ENCODE data around the gene DOCK10. TPM values are rescaled to one million over a fixed set of nuclear protein-coding genes. Genes with fewer than 3 reads are reported as not detected.

Gene DOCK10
- total and polyA plus RNA-seq, 2 experiments from 2014 or later: 1.1 to 3.2 TPM

DNA sequence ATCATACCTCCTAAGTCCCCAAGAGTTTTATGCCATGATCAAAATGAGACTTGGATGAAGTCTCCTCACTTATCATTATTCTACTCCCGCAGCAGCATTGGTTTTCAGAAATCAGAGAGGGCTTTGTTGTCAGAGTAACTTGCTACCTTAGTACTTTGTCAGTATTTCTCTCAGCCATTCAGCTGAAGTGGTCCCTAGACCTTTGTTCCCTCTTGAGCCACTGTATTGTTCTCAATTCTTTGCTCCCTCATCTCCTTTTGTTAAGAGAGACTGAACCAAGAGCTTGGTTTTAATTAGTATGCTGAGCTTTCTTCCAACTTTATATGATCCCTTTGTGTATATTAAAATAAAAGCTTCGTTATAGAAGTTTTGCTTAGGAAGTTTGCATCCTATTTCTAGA lies 133.4 kb downstream of the DOCK10 start:
- WGBS (ENCODE audit: low lambda C conversion rate, missing lambda C conversion rate): 54% methylated on average over 2 of the region's 2 CpGs
- Histone ChIP-seq H3K36me3 (replicated peaks; ENCODE audit: insufficient read depth, low read depth) (no peaks in the 10 kb centered on the region), H3K4me3 (no peak overlapping the region), H3K27me3 (no peaks in the 10 kb centered on the region), H2AFZ (no peak overlapping the region), H3K9me3 (ENCODE audit: low read depth) (no peaks in the 10 kb centered on the region), H3K27ac (no peak overlapping the region), H3K9me2 (replicated peaks; ENCODE audit: insufficient read depth) (no peaks in the 10 kb centered on the region), H4K20me1 (ENCODE audit: insufficient read depth, poor library complexity, severe bottlenecking) (no peaks in the 10 kb centered on the region), H3K4me1 (ENCODE audit: insufficient read depth) (peaks cover 12% of the 10 kb centered on the region), H3K79me2 (no peaks in the 10 kb centered on the region), H3K4me2 (no peak overlapping the region)
- no peak for DNase-seq (ENCODE audit: low spot score)
- TF ChIP-seq, protein P1, sequence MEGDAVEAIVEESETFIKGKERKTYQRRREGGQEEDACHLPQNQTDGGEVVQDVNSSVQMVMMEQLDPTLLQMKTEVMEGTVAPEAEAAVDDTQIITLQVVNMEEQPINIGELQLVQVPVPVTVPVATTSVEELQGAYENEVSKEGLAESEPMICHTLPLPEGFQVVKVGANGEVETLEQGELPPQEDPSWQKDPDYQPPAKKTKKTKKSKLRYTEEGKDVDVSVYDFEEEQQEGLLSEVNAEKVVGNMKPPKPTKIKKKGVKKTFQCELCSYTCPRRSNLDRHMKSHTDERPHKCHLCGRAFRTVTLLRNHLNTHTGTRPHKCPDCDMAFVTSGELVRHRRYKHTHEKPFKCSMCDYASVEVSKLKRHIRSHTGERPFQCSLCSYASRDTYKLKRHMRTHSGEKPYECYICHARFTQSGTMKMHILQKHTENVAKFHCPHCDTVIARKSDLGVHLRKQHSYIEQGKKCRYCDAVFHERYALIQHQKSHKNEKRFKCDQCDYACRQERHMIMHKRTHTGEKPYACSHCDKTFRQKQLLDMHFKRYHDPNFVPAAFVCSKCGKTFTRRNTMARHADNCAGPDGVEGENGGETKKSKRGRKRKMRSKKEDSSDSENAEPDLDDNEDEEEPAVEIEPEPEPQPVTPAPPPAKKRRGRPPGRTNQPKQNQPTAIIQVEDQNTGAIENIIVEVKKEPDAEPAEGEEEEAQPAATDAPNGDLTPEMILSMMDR (IDR thresholded peaks at IDR 0.05; ENCODE audit: poor library complexity): no peak

DNA sequence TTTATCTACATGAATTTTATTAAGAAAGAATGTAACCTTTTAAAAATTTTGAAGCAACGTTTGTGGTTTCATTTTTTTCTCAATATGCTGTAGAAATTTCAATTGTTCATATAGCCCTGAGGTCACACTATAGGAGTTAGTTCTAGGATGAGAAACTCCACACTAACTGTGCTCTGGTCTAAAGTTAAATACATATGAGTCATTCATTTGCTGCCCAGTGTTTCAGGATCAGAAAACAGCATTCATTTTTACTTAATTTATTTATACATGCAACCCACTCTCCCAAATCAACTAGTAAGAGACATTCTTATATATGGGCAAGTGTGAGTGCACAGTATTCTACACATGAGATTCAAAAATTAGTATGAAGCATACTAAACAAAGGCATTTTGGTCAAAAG lies 137.9 kb downstream of the DOCK10 start:
- WGBS (ENCODE audit: low lambda C conversion rate, missing lambda C conversion rate): 47% methylated on average over 1 of the region's 1 CpG
- H3K4me2 ChIP-seq: no peak overlapping the region
- no peak for DNase-seq (ENCODE audit: low spot score)
- no peaks in the 10 kb centered on the region for H3K36me3 ChIP-seq (replicated peaks; ENCODE audit: insufficient read depth, low read depth)
- H3K4me3 ChIP-seq: no peak overlapping the region
- H3K27me3 ChIP-seq: no peaks in the 10 kb centered on the region
- H3K79me2 ChIP-seq: no peaks in the 10 kb centered on the region
- H4K20me1 ChIP-seq (ENCODE audit: insufficient read depth, poor library complexity, severe bottlenecking): no peaks in the 10 kb centered on the region
- H3K9me3 ChIP-seq (ENCODE audit: low read depth): no peaks in the 10 kb centered on the region
- no peak overlapping the region for H3K27ac ChIP-seq
- H3K4me1 ChIP-seq (ENCODE audit: insufficient read depth): peaks cover 1% of the 10 kb centered on the region
- no peak overlapping the region for H2AFZ ChIP-seq
- no peaks in the 10 kb centered on the region for H3K9me2 ChIP-seq (replicated peaks; ENCODE audit: insufficient read depth)
- TF ChIP-seq, protein P1 (IDR thresholded peaks at IDR 0.05; ENCODE audit: poor library complexity): no peak
- TF ChIP-seq EZH2 (IDR thresholded peaks at IDR 0.05; ENCODE audit: borderline replicate concordance): no peak
- no peak for TF ChIP-seq EZH2phosphoT487 (IDR thresholded peaks at IDR 0.05; ENCODE audit: low read depth, severe bottlenecking, unreplicated experiment)

DNA sequence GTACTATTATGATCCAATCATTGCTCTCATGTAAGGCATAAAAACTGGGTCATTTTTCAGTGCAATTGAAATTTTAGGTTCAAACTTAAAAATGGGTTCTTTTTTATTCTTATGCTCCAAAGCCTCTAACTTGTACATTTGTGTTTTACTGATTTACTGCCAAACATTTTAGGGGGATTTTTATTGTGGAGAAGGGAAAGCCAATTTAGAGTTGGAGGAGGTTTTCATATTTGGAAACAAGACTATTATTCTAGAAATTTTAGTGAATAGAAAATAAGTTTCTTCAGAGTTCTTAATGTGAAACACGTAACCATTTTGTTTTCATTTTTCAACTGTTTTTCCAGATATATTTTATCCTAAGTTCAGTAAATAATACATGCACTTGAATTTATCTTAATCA lies 138.6 kb downstream of the DOCK10 start:
- Histone ChIP-seq H4K20me1 (ENCODE audit: insufficient read depth, poor library complexity, severe bottlenecking) (no peaks in the 10 kb centered on the region), H3K27ac (no peak overlapping the region), H3K9me2 (replicated peaks; ENCODE audit: insufficient read depth) (no peaks in the 10 kb centered on the region), H3K36me3 (replicated peaks; ENCODE audit: insufficient read depth, low read depth) (no peaks in the 10 kb centered on the region), H3K27me3 (no peaks in the 10 kb centered on the region), H3K79me2 (no peaks in the 10 kb centered on the region), H3K4me3 (no peak overlapping the region), H3K4me1 (ENCODE audit: insufficient read depth) (no peaks in the 10 kb centered on the region), H3K9me3 (ENCODE audit: low read depth) (no peaks in the 10 kb centered on the region), H3K4me2 (no peak overlapping the region), H2AFZ (no peak overlapping the region)
- WGBS (ENCODE audit: low lambda C conversion rate, missing lambda C conversion rate): 97% methylated on average over 1 of the region's 1 CpG
- no peak for DNase-seq (ENCODE audit: low spot score)
- TF ChIP-seq EZH2phosphoT487 (IDR thresholded peaks at IDR 0.05; ENCODE audit: low read depth, severe bottlenecking, unreplicated experiment) (no peak), EZH2 (IDR thresholded peaks at IDR 0.05; ENCODE audit: borderline replicate concordance) (no peak)
- TF ChIP-seq, protein P1 (IDR thresholded peaks at IDR 0.05; ENCODE audit: poor library complexity): no peak

DNA sequence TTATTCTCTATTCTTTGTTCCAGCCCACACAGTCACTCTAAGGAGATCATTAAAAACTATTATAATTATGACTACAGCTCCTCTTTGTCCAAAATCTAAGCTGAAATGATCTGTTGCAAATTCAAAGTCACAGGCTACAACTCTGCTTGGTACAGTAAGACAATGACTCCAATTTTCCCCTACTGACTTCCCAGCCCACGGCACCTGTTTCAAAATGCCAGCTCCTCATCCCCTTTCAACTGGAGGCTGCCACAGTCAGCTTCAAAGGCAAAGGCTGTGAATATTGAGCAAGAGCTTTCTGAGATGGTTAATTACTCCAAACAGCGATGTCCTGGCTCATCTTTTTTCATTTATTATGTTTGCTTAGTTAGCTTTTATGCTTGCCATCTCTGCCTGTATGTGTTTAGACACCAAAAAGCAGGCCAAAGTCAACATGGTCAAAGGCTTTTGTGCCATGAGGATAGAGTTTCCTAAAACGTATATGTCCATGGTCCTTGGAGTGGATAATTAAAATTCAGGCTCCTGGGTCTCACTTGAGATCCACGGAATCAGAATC lies 141.1 kb downstream of the DOCK10 start:
- Histone ChIP-seq H4K20me1 (ENCODE audit: insufficient read depth, poor library complexity, severe bottlenecking) (no peaks in the 10 kb centered on the region), H3K27me3 (no peaks in the 10 kb centered on the region), H3K4me2 (no peak overlapping the region), H3K4me1 (ENCODE audit: insufficient read depth) (no peaks in the 10 kb centered on the region), H2AFZ (no peak overlapping the region), H3K27ac (no peak overlapping the region), H3K36me3 (replicated peaks; ENCODE audit: insufficient read depth, low read depth) (no peaks in the 10 kb centered on the region), H3K79me2 (no peaks in the 10 kb centered on the region), H3K9me3 (ENCODE audit: low read depth) (no peaks in the 10 kb centered on the region), H3K9me2 (replicated peaks; ENCODE audit: insufficient read depth) (no peaks in the 10 kb centered on the region), H3K4me3 (no peak overlapping the region)
- TF ChIP-seq EZH2phosphoT487 (IDR thresholded peaks at IDR 0.05; ENCODE audit: low read depth, severe bottlenecking, unreplicated experiment) (no peak), EZH2 (IDR thresholded peaks at IDR 0.05; ENCODE audit: borderline replicate concordance) (no peak)
- no peak for DNase-seq (ENCODE audit: low spot score)
- 67% methylated on average over 4 of the region's 4 CpGs for WGBS (ENCODE audit: low lambda C conversion rate, missing lambda C conversion rate)
